Activated CD4-positive, alpha-beta T cell treated with anti-CD3 and anti-CD28 coated beads, Interleukin-2, amount 50 U/mL, for 48 hours (primary cell): Measurements from ENCODE around the gene PBXIP1.

Source experiments
- DNase-seq, 2 experiments: peaks; one replicate each; pipeline ENCODE4 v3.0.0-alpha.2; 2020

The PBXIP1 gene

DNA sequence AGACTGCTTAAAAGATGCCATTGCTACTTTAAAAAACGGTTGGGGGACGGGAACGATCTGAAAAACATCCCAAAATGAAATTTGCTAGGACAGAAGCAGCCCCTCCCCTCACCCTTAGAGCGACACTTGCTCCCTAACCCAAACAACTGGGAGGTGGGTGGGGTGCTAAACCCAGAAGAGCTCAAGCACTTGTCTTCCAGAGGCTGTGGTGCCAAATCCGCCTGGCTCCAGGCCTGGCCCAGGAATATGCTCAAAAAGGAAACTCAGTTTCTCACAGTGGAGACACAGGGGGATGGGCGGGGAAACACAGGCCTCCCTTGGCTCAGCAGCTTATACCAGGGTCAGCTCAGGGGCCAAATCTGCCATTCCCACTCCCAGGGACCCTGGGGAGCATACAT is 644 bp upstream of the PBXIP1 start:
- DNase-seq = no peak

DNA sequence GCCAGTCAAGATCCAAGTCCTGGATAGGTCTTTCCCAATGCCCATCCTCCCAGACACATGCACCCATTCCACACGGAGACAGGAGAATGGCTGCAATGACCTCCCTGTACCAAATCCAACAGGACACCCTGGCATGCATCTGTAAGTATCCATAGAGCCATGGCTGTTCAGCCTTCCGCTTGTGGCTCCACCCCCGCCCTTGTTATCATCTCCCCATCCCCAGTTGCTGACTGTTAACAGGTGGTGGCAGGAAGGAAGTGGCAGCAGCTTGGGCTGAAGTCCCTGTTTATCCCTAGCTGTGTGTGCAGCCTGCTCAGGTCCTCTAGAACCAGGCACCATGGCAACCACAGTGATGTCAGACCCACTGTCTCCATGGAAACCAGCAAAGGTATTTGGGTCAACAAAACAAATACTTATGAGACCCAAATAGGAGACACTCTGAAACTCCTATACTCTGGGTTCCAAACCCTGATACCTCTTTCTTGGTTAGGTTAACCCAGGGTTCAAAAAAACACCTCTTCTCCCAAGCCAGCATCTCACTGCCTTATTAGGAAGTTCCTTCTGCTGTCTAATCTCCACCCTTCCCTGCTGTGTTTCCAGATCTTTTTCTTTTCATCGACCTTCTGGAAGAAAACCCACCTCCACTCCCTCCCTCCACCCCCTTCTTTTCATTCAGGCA is 721 bp downstream of the PBXIP1 start:
- DNase-seq = peak; percentile 80 to 85

- DNase-seq = no peak
Measured at GRCh38 chr1:154954541-154954940, 1.4 kb downstream of the PBXIP1 start.

DNA sequence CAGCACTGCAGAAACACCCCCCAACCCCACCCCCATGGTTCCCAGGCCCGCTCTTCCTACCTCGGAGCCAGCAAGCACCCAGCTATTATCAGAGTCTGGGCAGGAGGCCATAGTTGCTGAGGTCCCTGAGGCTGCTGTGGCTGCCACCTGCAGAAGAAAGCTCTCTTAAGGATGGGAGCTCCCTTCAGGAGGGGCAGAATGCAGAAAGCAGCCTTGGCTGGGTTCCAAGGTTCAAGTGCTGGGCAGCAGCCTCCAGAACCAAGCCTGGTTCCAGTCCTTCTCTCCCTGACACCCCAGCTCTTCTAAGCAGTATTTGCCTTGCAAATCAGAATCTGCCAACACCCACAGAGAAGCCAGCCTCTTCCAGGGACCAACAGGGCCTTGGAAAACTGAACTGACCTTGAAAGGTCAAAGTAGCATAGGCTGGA is 2.3 kb downstream of the PBXIP1 start:
- DNase-seq = no peak

DNA sequence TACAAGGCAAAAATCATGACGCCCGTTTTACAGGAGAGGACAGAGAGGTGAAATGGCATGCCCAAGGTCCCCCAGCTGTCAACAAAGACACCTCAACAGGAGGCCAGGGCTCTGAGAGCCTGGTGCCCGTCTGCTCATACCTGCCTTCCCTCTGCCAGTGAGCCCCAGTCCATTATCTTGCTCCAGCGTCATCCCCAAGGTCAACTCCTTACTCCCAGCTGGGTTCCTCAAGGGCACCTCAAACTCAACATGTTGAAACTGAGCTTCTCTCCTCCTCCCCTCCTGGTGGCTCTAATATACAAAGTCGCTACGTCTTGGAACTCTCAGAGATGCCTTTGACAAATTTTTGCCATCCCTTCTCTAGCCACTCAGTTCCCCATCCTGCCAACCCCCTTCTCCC is 3.2 kb downstream of the PBXIP1 start:
- DNase-seq = no peak

GRCh38 chr1:154951901-154952657 is 3.8 kb downstream of the PBXIP1 start:
- peak; percentile 75 to 79 for DNase-seq

GRCh38 chr1:154948079-154948478 is 7.8 kb downstream of the PBXIP1 start:
- no peak for DNase-seq

- no peak for DNase-seq
Measured at GRCh38 chr1:154945962-154946850, 9.7 kb downstream of the PBXIP1 start.

DNA sequence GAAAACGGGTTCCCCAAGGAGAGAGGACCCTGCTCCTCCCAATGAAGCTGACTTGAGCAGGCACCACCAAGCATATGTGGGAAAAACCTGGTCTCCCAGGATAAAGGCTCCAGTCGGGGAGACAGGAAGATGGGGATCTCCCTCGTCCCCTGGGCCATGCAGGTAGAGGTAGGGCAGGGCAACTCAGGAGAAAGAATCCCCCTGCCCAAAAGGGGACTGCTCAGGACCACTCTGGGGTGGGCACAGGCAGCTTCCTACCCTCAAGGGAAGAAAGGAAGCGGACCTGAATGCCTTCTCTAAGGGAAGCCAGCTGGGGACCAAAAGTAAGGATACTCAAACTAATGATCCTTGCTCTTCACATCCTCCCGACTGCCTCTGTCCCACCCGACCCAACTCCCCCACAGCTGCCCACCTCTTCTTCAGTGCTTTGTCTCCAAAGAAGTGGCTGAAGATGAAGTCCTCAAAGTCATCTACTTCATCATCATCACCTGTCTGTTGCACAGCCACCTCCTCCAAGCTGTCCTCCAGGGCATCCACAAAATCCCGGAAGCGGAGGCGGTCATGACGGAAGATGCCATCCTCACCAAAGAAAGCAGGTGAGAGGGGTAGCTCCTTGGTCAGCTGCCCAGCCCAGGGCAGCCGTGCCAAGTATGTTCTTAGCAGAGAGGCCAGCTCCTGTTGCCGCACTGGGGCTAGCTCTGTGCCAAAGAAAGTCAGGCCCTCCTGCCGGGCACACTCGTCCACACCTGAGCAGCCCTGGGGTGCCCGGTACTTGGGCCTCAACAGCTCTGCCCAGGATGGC is 10.5 kb downstream of the PBXIP1 start:
- no peak for DNase-seq

DNA sequence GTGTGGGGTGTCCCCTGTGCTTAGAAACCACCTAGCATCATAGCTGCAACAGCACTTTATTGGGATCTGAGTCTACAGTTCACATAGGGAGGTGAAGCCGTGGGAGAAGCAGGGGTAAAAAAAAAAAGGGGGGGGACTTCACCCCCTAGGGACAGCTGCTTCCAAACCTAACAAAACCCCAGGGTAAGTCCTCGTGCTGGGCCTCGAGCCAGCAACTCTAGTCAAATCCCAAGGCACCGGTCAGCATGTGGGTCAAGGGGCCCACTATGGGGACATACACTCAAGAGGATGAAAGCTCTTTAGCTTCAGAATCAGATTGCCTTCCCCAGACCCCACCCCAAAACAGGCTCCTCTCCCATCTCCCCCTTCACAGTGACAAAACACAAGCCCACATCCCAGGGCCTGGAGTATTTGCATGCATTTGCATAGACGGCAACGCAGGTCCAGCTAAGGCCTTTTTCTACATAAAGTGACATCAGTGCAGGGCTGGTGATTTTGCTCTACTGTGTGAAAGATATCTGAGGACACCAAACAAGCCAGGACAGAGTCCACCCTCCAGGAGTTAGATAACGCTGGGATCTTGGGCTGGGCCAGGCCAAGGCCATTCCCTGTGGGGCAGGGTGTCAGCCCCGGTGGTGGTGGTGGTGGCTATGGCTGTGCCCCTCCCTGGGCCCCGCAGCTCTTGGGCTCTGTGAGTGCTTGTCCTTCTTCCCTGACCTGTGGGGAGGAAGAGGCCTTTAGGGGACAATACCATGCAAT is 11.3 kb downstream of the PBXIP1 start:
- no peak for DNase-seq

- DNase-seq = peak; percentile 51 to 58
Measured at GRCh38 chr1:154943649-154944400, 12.1 kb downstream of the PBXIP1 start.

- no peak for DNase-seq
Measured at GRCh38 chr1:154941333-154942013, 14.4 kb downstream of the PBXIP1 start.

- no peak for DNase-seq
Measured at GRCh38 chr1:154940651-154941194, 15.2 kb downstream of the PBXIP1 start.

- no peak for DNase-seq
Measured at GRCh38 chr1:154940213-154940560, 15.7 kb downstream of the PBXIP1 start.

DNA sequence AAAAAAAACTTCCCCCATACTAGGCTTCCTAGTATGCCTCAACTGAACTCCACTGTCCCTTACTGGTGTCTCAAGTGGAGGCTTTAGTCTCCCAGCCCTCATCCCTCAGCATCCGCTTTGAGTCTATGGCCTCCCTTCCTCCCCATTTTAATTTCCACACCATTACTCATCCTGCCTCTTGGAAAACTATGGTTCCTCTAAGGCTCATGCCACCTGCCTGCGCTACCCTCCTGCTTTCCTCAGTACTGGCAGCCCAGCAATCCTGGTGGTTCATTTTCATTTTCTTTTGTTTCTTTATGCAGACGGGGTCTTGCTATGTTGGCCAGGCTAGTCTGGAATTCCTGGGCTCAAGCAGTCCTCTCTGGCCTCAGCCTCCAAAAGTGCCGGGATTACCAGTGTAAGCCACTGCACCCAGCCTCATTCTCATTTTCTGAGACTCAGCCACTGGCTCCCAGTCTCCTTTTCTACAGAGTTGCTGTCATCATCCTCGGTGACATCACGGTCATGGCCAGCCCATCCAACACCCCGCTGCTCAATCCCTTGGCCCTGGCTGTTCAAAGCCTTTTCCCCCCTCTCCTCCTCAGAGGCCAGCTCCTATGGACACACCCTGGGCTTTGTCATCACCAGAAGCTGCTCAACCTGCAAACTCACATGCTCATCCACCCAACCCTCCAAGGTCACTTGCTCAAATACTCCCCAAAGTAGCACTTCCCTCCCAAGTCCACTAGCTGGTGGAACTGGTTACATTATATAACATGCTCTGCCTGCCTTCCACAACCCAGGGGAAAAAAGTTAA is 17.1 kb downstream of the PBXIP1 start:
- no peak for DNase-seq

- no peak for DNase-seq
Measured at GRCh38 chr1:154937988-154938386, 17.9 kb downstream of the PBXIP1 start.

DNA sequence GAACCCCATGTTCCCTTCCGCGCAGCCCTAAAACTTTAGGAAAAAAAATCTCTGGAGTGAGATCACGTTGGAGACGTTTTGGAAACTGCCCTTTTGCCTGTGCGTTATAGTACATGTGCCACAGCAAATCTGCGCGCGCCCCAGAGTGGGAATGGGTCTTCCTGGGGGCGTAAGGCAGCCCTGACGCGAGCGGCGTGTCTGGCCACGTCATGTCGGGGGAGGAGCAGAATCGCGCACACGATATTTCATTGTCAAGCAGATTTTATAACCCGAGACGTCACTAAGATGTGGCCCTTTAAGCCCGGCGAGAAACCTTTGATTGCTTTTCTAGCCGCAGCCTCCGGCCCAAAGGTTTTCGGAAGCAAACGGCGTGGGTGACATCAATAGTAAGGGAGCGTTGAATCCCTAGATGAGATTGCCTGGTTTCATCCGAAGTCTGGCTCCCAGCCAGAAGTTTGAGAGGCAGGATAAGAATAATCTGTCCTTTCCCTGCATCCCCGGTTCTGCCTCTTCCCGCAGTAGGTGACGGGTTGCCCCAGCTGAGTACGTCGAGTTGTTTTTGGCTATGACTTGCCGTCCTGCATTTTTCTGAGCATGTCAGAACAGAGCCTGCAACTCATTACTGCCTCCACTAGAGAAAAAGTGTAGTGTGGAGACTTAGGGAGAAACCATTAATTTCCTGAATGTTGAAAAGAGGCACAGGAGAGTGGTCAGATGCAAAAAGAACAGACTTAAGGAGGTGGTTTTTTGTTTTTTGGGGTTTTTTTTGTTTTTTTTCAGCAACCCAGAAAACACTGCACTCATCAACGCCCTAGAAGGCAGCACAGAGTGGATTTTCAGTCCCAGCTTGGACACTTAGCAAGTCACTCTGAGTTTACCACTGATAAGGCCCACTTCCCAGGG is 18.6 kb downstream of the PBXIP1 start:
- peak; percentile 89 to 92 for DNase-seq

DNA sequence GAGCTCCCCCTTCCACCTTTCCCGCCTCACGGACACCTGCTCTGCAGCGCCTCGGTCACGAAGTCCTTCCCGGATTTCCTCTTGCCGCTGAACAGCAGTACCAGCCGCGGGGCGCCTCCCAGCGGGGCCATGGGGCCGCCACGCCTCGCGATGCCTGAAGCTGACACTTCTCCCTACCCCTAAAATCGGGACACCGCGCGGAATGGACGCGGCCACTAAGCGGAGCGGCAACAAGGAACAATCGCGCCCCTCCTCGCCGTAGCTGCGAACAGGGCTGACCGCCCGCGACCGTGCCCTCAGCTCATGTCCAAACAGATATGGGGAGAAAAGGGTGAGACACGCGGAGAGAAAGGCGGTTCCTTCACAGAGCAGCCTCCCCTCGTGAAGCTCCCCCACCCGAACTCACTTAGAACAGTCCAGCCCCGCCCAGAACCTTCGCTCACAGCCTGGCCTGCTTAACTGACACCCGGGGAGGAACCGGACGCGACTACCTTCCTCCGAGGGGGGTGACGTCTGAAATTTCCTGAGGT is 19.3 kb downstream of the PBXIP1 start, which contains the start of gene PMVK:
PMVK (minus strand) TSS at position 165 of the 530 bp plus-strand sequence; CDS start at position 131, 34 bp downstream.
- peak; percentile 96 to 97 for DNase-seq
